GM12891 (cell line): ENCODE data around the gene FAM163B.

Source experiments
- POLR2A ChIP-seq: IDR thresholded peaks from 2 replicates; pipeline ENCODE4 v1.6.1; 2011; ENCODE audit warnings: low read depth, low read length, control low read depth
- POLR2AphosphoS5 ChIP-seq: IDR thresholded peaks from 2 replicates; pipeline ENCODE4 v1.6.1; 2011; ENCODE audit warnings: low read depth, low read length, control low read depth
- TAF1 ChIP-seq: IDR thresholded peaks from 2 replicates; pipeline ENCODE4 v1.6.1; 2011; ENCODE audit warnings: low read depth, low read length, control low read depth

- no peak for TF ChIP-seq POLR2A
- no peak for TF ChIP-seq POLR2AphosphoS5
- TF ChIP-seq TAF1: no peak
These were observed 71.9 kb downstream of the FAM163B start for GRCh38 chr9:133537257-133537656.
